T follicular helper cell (primary cell): ENCODE results near the gene N4BP3.
"Not testable (repeated sequence)": the region's sequence is repeated elsewhere in the genome, so short reads cannot be mapped to it uniquely, and the experiment has no call there.

Experiments used
- DNase-seq: peaks from one replicate; pipeline ENCODE4 v3.0.0-alpha.2; 2020; ENCODE audit warnings: low read depth
- total RNA-seq, 2 experiments: gene quantifications; one replicate each; lab custom pipeline; 2026; lab: John Stamatoyannopoulos, UW

The N4BP3 gene, protein sequence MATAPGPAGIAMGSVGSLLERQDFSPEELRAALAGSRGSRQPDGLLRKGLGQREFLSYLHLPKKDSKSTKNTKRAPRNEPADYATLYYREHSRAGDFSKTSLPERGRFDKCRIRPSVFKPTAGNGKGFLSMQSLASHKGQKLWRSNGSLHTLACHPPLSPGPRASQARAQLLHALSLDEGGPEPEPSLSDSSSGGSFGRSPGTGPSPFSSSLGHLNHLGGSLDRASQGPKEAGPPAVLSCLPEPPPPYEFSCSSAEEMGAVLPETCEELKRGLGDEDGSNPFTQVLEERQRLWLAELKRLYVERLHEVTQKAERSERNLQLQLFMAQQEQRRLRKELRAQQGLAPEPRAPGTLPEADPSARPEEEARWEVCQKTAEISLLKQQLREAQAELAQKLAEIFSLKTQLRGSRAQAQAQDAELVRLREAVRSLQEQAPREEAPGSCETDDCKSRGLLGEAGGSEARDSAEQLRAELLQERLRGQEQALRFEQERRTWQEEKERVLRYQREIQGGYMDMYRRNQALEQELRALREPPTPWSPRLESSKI
- 25.0 to 30.9 reads per million in 2 experiments for total RNA-seq

DNA sequence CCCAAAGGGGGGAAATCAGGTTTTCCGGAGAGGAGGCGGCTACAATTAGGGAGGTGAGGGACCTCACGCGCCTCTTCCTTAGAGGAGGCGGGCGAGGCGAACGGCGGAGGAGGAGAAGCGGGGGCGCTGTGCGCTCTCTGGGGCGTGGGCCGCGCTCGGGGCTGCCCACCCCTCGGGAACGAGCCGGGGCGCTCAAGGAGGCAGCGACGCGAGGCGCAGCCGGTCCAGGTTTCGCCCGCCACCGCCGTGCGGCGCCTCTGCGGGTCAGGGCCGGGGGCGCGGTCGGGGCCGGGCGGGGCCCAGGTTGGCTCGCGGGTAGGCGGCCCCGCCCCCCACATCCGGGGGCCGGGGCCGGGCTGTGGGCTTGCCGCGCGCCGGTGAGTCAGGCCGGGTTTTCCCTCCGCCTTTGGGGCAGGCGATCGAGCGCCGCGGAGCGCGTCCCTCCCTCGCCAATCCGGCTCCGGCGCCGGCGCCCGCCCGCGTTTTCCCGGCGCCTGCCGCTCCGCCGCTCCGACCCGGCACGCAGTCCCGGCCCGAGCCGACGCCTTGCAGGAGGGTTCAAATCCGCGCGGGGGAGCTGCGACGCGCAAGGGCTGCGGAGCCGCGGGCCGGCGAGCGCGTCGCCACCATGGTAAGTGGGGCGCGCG, at the start of gene N4BP3:
TSS of gene N4BP3 (plus strand) at position 392 of the 647 bp plus-strand sequence. CDS start 6,052 bp downstream, outside the sequence.
- DNase-seq, result peak; percentile 45

DNA sequence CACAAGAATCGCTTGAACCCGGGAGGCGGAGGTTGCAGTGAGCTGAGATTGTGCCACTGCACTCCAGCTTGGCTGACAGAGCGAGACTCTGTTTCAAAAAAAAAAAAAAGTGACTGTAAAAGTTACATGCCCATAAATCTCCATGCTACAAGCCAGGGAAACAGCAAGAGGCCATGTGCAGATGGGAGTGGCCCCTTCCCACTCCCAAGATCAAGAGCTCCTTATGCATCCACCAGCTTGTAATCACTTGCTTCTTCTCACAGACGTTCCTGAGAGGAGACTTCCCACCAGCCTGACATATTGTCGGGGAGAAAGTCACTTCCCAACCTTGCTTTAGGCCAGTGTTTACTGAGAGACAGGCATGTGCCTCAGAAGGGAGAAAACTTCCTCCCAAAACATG, 45.6 kb upstream of the N4BP3 start:
- no peak for DNase-seq

DNA sequence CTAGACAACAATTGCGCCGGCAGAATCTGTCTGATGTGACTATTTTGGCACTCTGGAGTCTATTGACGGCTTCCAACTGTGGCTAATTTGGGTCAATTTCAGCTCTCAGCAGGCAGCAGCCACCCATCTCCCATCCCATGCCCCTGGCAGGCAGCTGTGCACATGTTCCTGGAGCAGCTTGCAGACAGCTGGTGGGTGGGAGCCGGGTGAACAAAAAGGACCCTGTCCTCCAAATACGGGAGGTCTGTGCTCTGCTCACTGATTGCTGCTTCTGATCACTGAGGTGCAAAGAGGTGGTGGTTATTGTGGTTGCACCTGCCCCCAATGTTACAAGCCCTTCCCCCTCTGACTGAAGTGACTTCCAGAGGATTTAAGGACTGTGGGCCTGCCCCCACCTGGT, 45.0 kb upstream of the N4BP3 start:
- DNase-seq, result no peak

DNA sequence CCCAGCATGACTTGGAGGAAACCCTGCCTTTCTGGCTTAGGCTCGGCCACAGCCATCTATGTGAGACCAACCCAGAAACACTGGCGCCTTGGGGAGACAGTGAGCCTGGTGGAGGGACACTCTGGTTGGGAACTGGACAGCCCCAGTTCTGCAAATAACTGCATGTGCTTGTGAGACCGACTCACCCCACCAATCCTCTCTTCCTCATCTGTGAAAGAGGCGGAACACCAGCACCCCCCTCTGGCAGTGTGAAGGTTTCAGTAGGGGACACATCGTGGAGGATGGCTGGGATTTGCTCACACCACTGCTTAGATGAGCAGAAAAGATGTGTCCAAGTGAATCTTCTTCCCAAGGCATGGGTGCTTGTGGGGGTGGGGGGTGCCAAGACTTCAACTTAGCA, 43.4 kb upstream of the N4BP3 start:
- no peak for DNase-seq

GRCh38 chr5:178071108-178071507, 42.2 kb upstream of the N4BP3 start:
- no peak for DNase-seq

GRCh38 chr5:178072749-178073148, 40.6 kb upstream of the N4BP3 start:
- no peak for DNase-seq

DNA sequence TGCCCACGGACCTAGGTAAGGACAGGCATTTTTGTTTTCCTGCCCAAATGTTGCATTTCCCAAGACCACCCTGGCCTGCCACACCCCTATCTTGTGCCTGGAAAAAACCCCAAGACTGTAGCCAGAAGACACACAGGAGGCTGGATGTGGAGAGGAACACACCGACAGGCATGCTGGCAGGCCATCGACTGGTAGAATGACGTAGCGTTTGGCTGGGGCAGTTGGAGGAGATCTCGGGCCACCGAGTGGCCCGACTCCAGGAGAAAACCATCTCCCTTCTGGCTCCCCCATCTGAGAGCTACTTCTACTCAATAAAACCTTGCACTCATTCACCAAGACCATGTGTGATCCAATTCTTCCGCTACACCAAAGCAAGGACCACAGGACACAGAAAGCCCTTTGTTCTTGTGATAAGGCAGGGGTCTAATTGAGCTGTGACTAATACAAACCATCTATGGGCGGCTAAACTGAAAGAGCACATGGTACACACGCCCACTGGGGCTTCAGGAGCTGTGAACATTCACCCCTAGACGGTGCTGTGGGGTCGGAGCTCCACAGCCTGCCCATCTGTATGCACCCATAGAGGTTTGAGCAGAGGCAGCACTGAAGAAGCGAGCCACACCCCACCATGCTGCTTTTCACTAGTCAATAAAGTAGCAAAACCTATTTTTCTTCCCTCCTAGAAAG, 38.9 kb upstream of the N4BP3 start:
- no peak for DNase-seq

DNA sequence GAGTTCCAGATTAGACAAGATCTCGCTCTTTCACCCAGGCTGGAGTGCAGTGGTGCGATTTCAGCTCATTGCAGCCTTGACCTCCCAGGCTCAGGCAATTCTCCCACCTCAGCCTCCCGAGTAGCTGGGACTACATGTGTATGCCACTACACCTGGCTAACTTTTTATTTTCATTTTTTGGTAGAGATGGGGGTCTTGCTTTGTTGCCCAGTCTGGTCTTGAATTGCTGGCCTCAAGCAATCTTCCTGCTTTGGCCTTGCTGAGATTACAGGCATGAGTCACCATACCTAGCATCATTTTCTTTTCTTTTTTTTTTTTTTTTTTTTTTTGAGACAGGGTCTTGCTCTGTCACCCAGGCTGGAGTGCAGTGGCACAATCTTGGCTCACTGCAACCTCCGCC, 36.4 kb upstream of the N4BP3 start:
- DNase-seq, result not testable (repeated sequence)

DNA sequence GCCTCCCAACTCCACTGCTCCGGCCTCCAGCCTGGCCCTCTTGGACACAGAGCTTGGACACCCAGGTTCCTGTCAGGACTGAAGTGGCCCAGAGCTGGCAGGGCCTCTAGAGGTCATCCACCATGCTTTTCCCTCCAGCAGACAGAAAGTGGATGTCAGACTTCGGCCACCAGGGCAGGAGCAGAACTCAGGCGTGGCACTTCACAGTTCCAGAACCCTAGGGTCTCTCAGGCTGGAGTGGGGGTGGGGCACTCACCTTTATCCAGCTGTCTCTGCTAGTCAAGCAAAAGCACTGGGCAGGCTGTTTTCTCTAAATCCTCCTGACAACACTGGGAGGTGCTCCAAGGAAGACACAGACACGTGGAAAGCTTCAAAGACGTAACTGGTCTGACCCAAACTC, 35.6 kb upstream of the N4BP3 start:
- no peak for DNase-seq

GRCh38 chr5:178078197-178079010, 34.9 kb upstream of the N4BP3 start:
- no peak for DNase-seq

DNA sequence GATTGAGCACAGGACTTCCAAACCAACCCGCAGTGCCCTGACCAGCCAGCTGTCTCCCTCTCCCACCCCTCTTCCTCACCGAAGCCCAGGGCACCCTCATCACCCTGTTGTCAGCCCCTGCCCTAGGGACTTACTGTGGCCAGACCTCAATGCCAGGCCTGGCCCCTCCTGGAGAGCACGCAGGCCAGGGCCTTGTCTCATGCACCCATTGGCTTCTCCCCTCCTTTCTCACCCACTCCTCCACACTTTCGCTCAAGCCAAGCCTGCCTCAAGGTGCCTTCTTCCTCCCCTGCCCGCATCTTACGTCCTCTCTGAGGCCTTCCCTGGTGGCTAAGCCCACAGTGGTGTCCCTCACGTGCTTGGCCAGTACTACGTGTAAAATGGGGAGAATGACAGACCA, 33.3 kb upstream of the N4BP3 start:
- no peak for DNase-seq

DNA sequence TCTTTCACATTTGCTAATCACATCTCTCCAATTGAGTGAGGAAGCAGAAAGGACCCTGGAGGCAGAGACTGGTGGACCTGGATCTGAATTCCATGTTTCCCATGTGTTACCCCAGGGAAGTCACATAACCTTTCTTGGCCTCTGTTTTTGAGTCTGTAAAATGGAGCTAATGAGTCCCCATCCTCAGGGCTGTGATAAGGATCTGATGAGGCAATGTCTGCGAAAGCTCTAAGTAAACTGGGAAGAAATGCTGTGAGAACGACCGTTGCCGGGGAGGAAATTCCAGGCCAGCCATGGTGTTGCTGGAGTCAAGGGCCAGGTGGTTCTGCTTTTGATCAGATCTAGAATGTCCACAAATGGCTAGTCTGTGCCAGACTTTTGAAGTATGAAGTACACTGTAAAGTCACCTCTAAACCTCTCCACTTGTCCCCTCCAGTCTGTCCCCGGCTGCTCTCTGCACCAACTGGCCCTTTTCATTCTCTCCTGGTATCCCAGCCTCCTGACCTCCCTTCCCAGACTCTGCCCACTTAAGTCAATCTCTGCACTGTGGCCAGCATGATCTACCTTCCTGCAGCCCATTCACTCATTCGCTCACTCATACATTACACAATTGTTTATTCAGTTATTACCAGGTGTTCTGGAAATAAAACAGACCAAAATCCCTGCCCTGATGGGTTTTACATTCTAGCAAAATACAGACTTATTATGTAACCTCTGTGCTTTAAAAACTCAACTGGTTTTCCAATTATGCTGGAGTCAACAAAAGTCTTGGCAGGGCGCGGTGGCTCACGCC, 32.5 kb upstream of the N4BP3 start:
- DNase-seq, result no peak

- no peak for DNase-seq
These were observed 31.6 kb upstream of the N4BP3 start for GRCh38 chr5:178081571-178082243.

DNA sequence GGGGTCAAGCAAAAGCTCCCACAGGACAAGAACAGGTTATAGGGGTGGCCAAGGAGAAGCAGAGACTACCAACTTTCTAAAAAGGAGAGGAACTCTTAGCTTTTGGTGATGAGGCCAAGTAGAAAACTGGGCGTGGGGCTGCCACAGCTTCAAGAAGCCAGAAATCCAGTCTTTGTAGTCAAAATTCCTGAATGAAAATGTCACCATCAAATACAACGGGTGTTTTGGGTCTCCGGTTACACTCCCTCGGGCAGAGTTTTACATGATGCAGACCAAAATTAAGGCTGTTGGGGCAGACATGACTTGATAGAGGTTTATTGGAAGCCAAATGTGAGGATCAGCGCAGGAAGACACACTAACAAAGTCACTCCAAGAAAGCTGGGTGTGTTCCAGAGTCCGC, 29.4 kb upstream of the N4BP3 start:
- no peak for DNase-seq

DNA sequence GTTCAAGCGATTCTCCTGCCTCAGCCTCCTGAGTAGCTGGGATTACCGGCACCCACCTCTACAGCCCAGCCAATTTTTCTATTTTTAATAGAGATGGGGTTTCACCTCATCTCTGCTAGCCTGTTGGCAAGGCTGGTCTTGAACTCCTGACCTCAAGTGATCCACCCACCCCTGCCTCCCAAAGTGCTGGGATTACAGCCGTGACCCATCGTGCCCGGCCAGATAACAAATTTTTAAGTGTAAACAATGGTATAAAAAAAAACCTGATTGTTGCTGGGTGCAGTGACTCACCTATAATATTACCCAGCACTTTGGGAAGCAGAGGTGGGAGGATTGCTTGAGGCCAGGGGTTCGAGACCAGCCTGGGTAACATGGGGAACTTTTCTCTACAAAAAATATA, 28.0 kb upstream of the N4BP3 start:
- no peak for DNase-seq

DNA sequence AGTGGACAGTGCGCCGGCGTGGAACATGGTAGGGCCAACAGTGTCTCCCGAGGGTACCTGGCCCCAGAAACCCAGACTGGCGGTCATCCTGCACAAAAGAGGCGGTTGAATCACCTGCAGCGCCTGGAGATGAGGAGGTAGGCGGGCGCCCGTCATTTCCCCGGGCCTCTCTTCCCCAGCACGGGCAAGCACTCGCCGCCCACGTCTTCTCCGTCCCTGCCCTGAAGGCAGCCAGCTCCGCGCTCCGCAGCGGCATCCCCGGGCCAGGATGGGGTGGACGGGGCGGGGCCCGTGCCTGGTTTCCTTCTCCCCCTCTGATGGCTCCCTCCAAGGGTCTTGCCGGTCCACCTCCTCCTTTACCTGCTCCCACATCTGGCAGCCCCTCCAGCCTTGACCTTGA, 27.1 kb upstream of the N4BP3 start:
- DNase-seq, result no peak

- DNase-seq, result not testable (repeated sequence)
These were observed 26.1 kb upstream of the N4BP3 start for GRCh38 chr5:178087199-178087598.

GRCh38 chr5:178090856-178091255, 22.5 kb upstream of the N4BP3 start:
- DNase-seq, result no peak

DNA sequence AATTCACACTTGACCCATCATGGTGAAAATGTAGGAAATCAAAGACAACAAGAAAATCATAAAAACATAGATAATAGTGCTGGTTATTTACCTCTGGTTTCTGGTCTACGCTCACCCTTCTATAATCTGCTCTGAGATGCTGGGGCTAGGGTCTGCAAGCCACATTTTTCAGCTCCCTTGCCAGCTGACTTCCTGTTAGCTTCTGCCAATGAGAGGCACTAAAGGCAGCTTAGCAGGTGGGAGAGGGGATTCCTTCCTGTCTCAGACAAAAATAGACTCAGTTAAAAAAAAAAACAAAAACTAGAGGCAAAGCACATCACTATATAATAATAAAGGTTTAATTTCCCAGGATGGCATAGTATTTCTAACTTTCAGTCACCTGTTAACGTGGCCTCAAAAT, 20.2 kb upstream of the N4BP3 start:
- no peak for DNase-seq

DNA sequence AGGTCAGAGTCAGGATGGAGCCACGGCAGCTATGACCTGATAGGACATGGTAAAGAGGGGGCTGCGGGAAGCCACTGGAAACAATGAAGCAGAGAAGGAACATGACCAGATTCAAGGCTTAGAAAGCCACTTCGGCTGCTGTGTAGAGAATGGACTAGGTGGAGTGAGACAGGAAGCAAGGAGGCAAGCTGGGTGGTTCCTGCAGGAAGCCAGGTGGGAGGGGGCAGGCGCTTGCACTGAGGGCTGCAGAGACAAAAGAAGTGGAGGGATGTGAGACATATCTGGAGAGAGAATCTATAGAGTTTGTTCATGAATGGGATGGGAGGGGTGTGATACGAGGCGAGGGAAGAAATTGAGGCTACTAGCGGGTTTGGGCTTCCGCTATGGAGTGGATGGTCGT, 19.0 kb upstream of the N4BP3 start:
- no peak for DNase-seq
